MM.1S (cell line): ENCODE measurements around the gene FZD7.

Source experiments
- DNase-seq: peaks from one replicate; pipeline ENCODE4 v3.0.0-alpha.2; 2015
- H2AFZ ChIP-seq: fragments of 300-600 bp; sonication (generic); 2 replicates; pipeline ENCODE4 v1.6.0; 2016; ENCODE audit warnings: antibody characterized with exemption, low read length
- H3F3A ChIP-seq: fragments of 300-600 bp; sonication (generic); 2 replicates; pipeline ENCODE4 v1.6.1; 2016; ENCODE audit warnings: mild to moderate bottlenecking, antibody characterized with exemption, low read length, moderate library complexity, mixed read lengths; ENCODE audit not compliant: insufficient read depth
- H3K27ac ChIP-seq: fragments of 300-600 bp; sonication (generic); 2 replicates; pipeline ENCODE4 v1.5.1; 2016; ENCODE audit warnings: mild to moderate bottlenecking, low read length
- H3K27me3 ChIP-seq: fragments of 300-600 bp; sonication (generic); replicated peaks from 2 replicates; pipeline ENCODE4 v1.6.0; 2016; ENCODE audit warnings: low read length; ENCODE audit not compliant: insufficient read depth
- H3K36me3 ChIP-seq: fragments of 300-600 bp; sonication (generic); replicated peaks from 2 replicates; pipeline ENCODE4 v1.6.1; 2016; ENCODE audit warnings: mild to moderate bottlenecking, low read length, mixed read lengths; ENCODE audit not compliant: insufficient read depth
- H3K4me1 ChIP-seq: fragments of 300-600 bp; sonication (generic); 2 replicates; pipeline ENCODE4 v1.6.1; 2016; ENCODE audit warnings: low read length, mixed read lengths
- H3K4me2 ChIP-seq: fragments of 300-600 bp; sonication (generic); 2 replicates; pipeline ENCODE4 v1.6.0; 2016; ENCODE audit warnings: low read depth, low read length
- H3K4me3 ChIP-seq: fragments of 300-600 bp; sonication (generic); 2 replicates; pipeline ENCODE4 v1.5.1; 2016; ENCODE audit warnings: low read length, mixed read lengths
- H3K79me2 ChIP-seq: fragments of 300-600 bp; sonication (generic); 2 replicates; pipeline ENCODE4 v1.6.1; 2016; ENCODE audit warnings: mixed run types, low read length, mixed read lengths
- H3K9ac ChIP-seq: fragments of 300-600 bp; sonication (generic); 2 replicates; pipeline ENCODE4 v1.6.1; 2016; ENCODE audit warnings: low read length, mixed read lengths
- H3K9me2 ChIP-seq: fragments of 300-600 bp; sonication (generic); replicated peaks from 2 replicates; pipeline ENCODE4 v1.6.1; 2016; ENCODE audit warnings: mild to moderate bottlenecking, low read length, mixed read lengths; ENCODE audit not compliant: insufficient read depth
- H3K9me3 ChIP-seq: fragments of 300-600 bp; sonication (generic); replicated peaks from 2 replicates; pipeline ENCODE4 v1.6.1; 2016; ENCODE audit warnings: mild to moderate bottlenecking, low read length, mixed read lengths; ENCODE audit not compliant: insufficient read depth
- H4K20me1 ChIP-seq: fragments of 300-600 bp; sonication (generic); 2 replicates; pipeline ENCODE4 v1.6.1; 2016; ENCODE audit warnings: mild to moderate bottlenecking, low read length, moderate library complexity, mixed read lengths; ENCODE audit not compliant: insufficient read depth
- CTCF ChIP-seq: fragments of 300-600 bp; sonication (generic); IDR thresholded peaks from 2 replicates; pipeline ENCODE4 v1.5.1; 2016; ENCODE audit warnings: antibody characterized with exemption, low read length, mixed read lengths
- EZH2 ChIP-seq: fragments of 300-600 bp; sonication (generic); optimal IDR thresholded peaks from 2 replicates; pipeline ENCODE3; 2017; ENCODE audit warnings: low read depth, mild to moderate bottlenecking, antibody characterized with exemption, low read length, mixed read lengths
- EZH2phosphoT487 ChIP-seq: fragments of 300-600 bp; sonication (generic); IDR thresholded peaks from 2 replicates; pipeline ENCODE4 v1.6.1; 2018; ENCODE audit warnings: antibody characterized with exemption, low read length

Gene FZD7

GRCh38 chr2:202035089-202035940 is 1.7 kb downstream of the FZD7 start:
- H3K4me2 ChIP-seq = peak overlapping the region; percentile 98

GRCh38 chr2:202035941-202036372 is 2.3 kb downstream of the FZD7 start:
- H3K4me2 ChIP-seq = no peak overlapping the region
- 0 out of 2 replicates have a peak, but pooled peaks cover 2% of the 10 kb centered on the region for H3F3A ChIP-seq
- peaks cover 3% of the 10 kb centered on the region; the same call in 1 of the 2 replicates for H3K4me1 ChIP-seq
- no peak overlapping the region for H2AFZ ChIP-seq
- H3K79me2 ChIP-seq = peaks cover 4% of the 10 kb centered on the region; the same call in 1 of the 2 replicates
- H4K20me1 ChIP-seq = no peaks in the 10 kb centered on the region
- DNase-seq = no peak
- no peaks in the 10 kb centered on the region for H3K36me3 ChIP-seq
- no peak overlapping the region for H3K9ac ChIP-seq
- TF ChIP-seq EZH2phosphoT487 (no peak), EZH2 (no peak)
- no peak overlapping the region for H3K27ac ChIP-seq
- no peak overlapping the region for H3K4me3 ChIP-seq
- no peaks in the 10 kb centered on the region for H3K9me3 ChIP-seq
- H3K9me2 ChIP-seq = no peaks in the 10 kb centered on the region
- H3K27me3 ChIP-seq = no peaks in the 10 kb centered on the region

More at GRCh38 chr2:202035089-202035940, 1.7 kb downstream of the FZD7 start:
- H3K79me2 ChIP-seq = peaks cover 4% of the 10 kb centered on the region; the same call in 1 of the 2 replicates
- no peak overlapping the region for H3K9ac ChIP-seq
- H3K36me3 ChIP-seq = no peaks in the 10 kb centered on the region
- H3K9me3 ChIP-seq = no peaks in the 10 kb centered on the region
- peak overlapping the region; percentile 68 for H3K4me3 ChIP-seq
- H3K27ac ChIP-seq = no peak overlapping the region
- H3K27me3 ChIP-seq = no peaks in the 10 kb centered on the region
- TF ChIP-seq EZH2 (no peak), EZH2phosphoT487 (no peak), CTCF (no peak)
- 0 out of 2 replicates have a peak, but pooled peaks cover 2% of the 10 kb centered on the region for H3F3A ChIP-seq
- H3K9me2 ChIP-seq = no peaks in the 10 kb centered on the region
- H3K4me1 ChIP-seq = peaks cover 3% of the 10 kb centered on the region; the same call in 1 of the 2 replicates
- H4K20me1 ChIP-seq = no peaks in the 10 kb centered on the region
- DNase-seq = no peak
- peak overlapping the region; percentile 63; the same call in 1 of the 2 replicates for H2AFZ ChIP-seq

DNA sequence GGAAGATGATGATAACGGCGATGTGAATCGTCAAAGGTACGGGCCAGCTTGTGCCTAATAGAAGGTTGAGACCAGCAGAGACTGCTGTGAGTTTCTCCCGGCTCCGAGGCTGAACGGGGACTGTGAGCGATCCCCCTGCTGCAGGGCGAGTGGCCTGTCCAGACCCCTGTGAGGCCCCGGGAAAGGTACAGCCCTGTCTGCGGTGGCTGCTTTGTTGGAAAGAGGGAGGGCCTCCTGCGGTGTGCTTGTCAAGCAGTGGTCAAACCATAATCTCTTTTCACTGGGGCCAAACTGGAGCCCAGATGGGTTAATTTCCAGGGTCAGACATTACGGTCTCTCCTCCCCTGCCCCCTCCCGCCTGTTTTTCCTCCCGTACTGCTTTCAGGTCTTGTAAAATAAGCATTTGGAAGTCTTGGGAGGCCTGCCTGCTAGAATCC is 3.0 kb downstream of the FZD7 start:
- H3K9ac ChIP-seq = no peak overlapping the region

More for the DNA sequence above, 3.0 kb downstream of the FZD7 start:
- H3K9me3 ChIP-seq = no peaks in the 10 kb centered on the region
- H3K4me1 ChIP-seq = peaks cover 3% of the 10 kb centered on the region; the same call in 1 of the 2 replicates
- TF ChIP-seq EZH2phosphoT487 (no peak), CTCF (no peak), EZH2 (no peak)
- no peak overlapping the region for H2AFZ ChIP-seq
- no peaks in the 10 kb centered on the region for H3K36me3 ChIP-seq
- no peaks in the 10 kb centered on the region for H4K20me1 ChIP-seq
- H3K9me2 ChIP-seq = no peaks in the 10 kb centered on the region
- H3K4me3 ChIP-seq = no peak overlapping the region
- DNase-seq = no peak
- H3K79me2 ChIP-seq = peaks cover 4% of the 10 kb centered on the region; the same call in 1 of the 2 replicates
- no peak overlapping the region for H3K27ac ChIP-seq
- 0 out of 2 replicates have a peak, but pooled peaks cover 2% of the 10 kb centered on the region for H3F3A ChIP-seq
- H3K4me2 ChIP-seq = no peak overlapping the region
- H3K27me3 ChIP-seq = no peaks in the 10 kb centered on the region
